HL-60 (cell line): ENCODE measurements around the gene CLCC1.
"Not testable (repeated sequence)": the region's sequence is repeated elsewhere in the genome, so short reads cannot be mapped to it uniquely, and the experiment has no call there.

Experiments
- DNase-seq, 2 experiments: peaks; one replicate each; pipeline ENCODE4 v3.0.0-alpha.2; 2010 to 2020; ENCODE audit warnings: low read depth in 1 of 2, low spot score in 1 of 2
- H3K27ac ChIP-seq: fragments of 250-450 bp; sonication (Bioruptor Pico); replicated peaks from 2 replicates; pipeline ENCODE4 v1.5.1; 2020; ENCODE audit warnings: mild to moderate bottlenecking, moderate library complexity
- H3K27me3 ChIP-seq: fragments of 250-450 bp; sonication (Bioruptor Pico); 2 replicates; pipeline ENCODE4 v1.5.1; 2021; ENCODE audit warnings: mild to moderate bottlenecking, moderate library complexity; ENCODE audit not compliant: insufficient read depth, poor library complexity, severe bottlenecking
- H3K4me3 ChIP-seq: replicated peaks from 2 replicates; pipeline ENCODE4 v1.5.1; 2011; ENCODE audit warnings: mild to moderate bottlenecking, control low read depth, low read length; ENCODE audit not compliant: insufficient read depth
- CTCF ChIP-seq: IDR thresholded peaks from one replicate; pipeline ENCODE4 v1.5.1; 2011; ENCODE audit warnings: low read length, control low read depth, inconsistent platforms; ENCODE audit not compliant: insufficient read depth
- GABPA ChIP-seq: IDR thresholded peaks from 2 replicates; pipeline ENCODE4 v1.6.1; 2012; ENCODE audit warnings: low read depth
- POLR2AphosphoS5 ChIP-seq: IDR thresholded peaks from 2 replicates; pipeline ENCODE4 v1.6.1; 2012; ENCODE audit warnings: low read depth
- SPI1 ChIP-seq: IDR thresholded peaks from 2 replicates; pipeline ENCODE4 v1.6.1; 2012; ENCODE audit warnings: low read depth, mild to moderate bottlenecking, borderline replicate concordance
- long read RNA-seq: library from polyadenylated mRNA; unstranded; transcript quantifications from one replicate; pipeline ENCODE4 v2.0.0, GENCODE V29; 2020
- TF ChIP-seq, protein P1 (sequence below): IDR thresholded peaks from 2 replicates; pipeline ENCODE4 v1.6.1; 2012; ENCODE audit warnings: low read depth; ENCODE audit not compliant: insufficient replicate concordance

Gene CLCC1, protein sequence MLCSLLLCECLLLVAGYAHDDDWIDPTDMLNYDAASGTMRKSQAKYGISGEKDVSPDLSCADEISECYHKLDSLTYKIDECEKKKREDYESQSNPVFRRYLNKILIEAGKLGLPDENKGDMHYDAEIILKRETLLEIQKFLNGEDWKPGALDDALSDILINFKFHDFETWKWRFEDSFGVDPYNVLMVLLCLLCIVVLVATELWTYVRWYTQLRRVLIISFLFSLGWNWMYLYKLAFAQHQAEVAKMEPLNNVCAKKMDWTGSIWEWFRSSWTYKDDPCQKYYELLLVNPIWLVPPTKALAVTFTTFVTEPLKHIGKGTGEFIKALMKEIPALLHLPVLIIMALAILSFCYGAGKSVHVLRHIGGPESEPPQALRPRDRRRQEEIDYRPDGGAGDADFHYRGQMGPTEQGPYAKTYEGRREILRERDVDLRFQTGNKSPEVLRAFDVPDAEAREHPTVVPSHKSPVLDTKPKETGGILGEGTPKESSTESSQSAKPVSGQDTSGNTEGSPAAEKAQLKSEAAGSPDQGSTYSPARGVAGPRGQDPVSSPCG
- long read RNA-seq, full-length matches to known transcripts, result 13 of 49 reads
- long read RNA-seq, partial matches to known transcripts, result 4 of 49 reads
- long read RNA-seq, other reads (novel, unspliced or antisense), result 32 of 49 reads

- DNase-seq, result peak; percentile 86 to 95
- TF ChIP-seq POLR2AphosphoS5, result peak; percentile 85
- TF ChIP-seq, protein P1, sequence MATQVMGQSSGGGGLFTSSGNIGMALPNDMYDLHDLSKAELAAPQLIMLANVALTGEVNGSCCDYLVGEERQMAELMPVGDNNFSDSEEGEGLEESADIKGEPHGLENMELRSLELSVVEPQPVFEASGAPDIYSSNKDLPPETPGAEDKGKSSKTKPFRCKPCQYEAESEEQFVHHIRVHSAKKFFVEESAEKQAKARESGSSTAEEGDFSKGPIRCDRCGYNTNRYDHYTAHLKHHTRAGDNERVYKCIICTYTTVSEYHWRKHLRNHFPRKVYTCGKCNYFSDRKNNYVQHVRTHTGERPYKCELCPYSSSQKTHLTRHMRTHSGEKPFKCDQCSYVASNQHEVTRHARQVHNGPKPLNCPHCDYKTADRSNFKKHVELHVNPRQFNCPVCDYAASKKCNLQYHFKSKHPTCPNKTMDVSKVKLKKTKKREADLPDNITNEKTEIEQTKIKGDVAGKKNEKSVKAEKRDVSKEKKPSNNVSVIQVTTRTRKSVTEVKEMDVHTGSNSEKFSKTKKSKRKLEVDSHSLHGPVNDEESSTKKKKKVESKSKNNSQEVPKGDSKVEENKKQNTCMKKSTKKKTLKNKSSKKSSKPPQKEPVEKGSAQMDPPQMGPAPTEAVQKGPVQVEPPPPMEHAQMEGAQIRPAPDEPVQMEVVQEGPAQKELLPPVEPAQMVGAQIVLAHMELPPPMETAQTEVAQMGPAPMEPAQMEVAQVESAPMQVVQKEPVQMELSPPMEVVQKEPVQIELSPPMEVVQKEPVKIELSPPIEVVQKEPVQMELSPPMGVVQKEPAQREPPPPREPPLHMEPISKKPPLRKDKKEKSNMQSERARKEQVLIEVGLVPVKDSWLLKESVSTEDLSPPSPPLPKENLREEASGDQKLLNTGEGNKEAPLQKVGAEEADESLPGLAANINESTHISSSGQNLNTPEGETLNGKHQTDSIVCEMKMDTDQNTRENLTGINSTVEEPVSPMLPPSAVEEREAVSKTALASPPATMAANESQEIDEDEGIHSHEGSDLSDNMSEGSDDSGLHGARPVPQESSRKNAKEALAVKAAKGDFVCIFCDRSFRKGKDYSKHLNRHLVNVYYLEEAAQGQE, result peak; percentile 66
- TF ChIP-seq GABPA, result no peak
- TF ChIP-seq CTCF, result no peak
- Histone ChIP-seq H3K27me3 (no peaks in the 10 kb centered on the region), H3K4me3 (peak within 1 kb of the TSS; percentile 76), H3K27ac (peak within 1 kb of the TSS; percentile 83)
Observed at GRCh38 chr1:108963052-108963686, at the start of gene CLCC1. TSS of gene CLCC1 (minus strand) at chr1:108963484. CDS start at chr1:108950437, 13,047 bp downstream.

DNA sequence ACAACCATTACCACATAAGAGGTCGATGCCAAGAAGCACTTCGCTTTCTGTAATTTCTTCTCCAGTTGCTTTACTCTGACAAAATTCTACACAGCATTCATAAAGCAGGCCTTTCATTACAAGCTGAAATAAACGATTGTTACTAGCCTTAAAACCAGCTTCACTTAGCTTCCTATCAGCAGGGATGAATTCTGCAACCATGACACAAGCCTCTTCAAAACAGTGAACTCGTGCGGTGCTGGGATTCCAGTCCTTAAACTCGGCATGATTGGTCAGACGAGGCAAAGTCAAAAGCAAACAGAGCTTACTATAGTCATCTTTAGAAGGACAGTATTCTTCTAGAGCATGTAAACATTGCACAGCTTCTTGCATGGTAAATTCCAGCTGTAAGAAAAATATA, 48.1 kb upstream of the CLCC1 start:
- no peak overlapping the region for H3K4me3 ChIP-seq
- no peaks in the 10 kb centered on the region for H3K27me3 ChIP-seq
- no peak for DNase-seq
- H3K27ac ChIP-seq, result no peak overlapping the region
- TF ChIP-seq CTCF (no peak), POLR2AphosphoS5 (no peak), SPI1 (no peak), GABPA (no peak)
- TF ChIP-seq, protein P1, result no peak

- H3K27ac ChIP-seq, H3K27me3 ChIP-seq, DNase-seq, H3K4me3 ChIP-seq: not testable (repeated sequence)
Observed at GRCh38 chr1:108996622-108997021, 33.3 kb upstream of the CLCC1 start.

GRCh38 chr1:108983114-108983513, 19.8 kb upstream of the CLCC1 start:
- Histone ChIP-seq H3K4me3 (no peak overlapping the region), H3K27ac (no peak overlapping the region), H3K27me3 (no peaks in the 10 kb centered on the region)
- TF ChIP-seq SPI1 (no peak), GABPA (no peak), POLR2AphosphoS5 (no peak), CTCF (no peak)
- TF ChIP-seq, protein P1, result no peak
- no peak for DNase-seq
